K562 (cell line): Measurements from ENCODE around the gene PFAS. TPM values are rescaled to one million over a fixed set of nuclear protein-coding genes. Genes with fewer than 3 reads are reported as not detected.

Experiments used
- C11orf30 ChIP-seq: fragments of 450-650 bp; IDR thresholded peaks from 2 replicates; pipeline ENCODE4 v1.6.1; 2016; ENCODE audit warnings: low read depth, mild to moderate bottlenecking
- CEBPG ChIP-seq, 3 experiments: fragments of 200-800 bp in 1 of 3; sonication (Bioruptor generic) in 1 of 3; sonication (generic) in 1 of 3; formaldehyde crosslinking in 1 of 3; IDR thresholded peaks in 2 of 3; conservative IDR thresholded peaks in 1 of 3; 2 replicates each; pipeline versions ENCODE4 v1.6.1 to v1.8.0; 2016 to 2022; ENCODE audit warnings: missing compliant biosample characterization in 2 of 3, missing genetic modification characterization in 2 of 3, mild to moderate bottlenecking in 1 of 3, missing genetic modification reagents in 1 of 3
- CHAMP1 ChIP-seq: fragments of 450-650 bp; IDR thresholded peaks from 2 replicates; pipeline ENCODE4 v1.6.1; 2016; ENCODE audit warnings: mild to moderate bottlenecking
- ESRRA ChIP-seq: fragments of 450-650 bp; IDR thresholded peaks from 2 replicates; pipeline ENCODE4 v1.6.1; 2014; ENCODE audit warnings: low read depth, mild to moderate bottlenecking, moderate library complexity, borderline replicate concordance
- GTF3C2 ChIP-seq: IDR thresholded peaks from 3 replicates; pipeline ENCODE4 v1.6.1; 2011; ENCODE audit warnings: borderline replicate concordance, mild to moderate bottlenecking, moderate library complexity; ENCODE audit not compliant: insufficient read length; ENCODE audit errors: extremely low read depth
- HDAC1 ChIP-seq, 2 experiments: fragments of 450-650 bp; IDR thresholded peaks; 2 replicates each; pipeline ENCODE4 v1.6.1; 2016 to 2017; ENCODE audit warnings: inconsistent platforms in 1 of 2, mild to moderate bottlenecking in 1 of 2, moderate library complexity in 1 of 2
- HDAC8 ChIP-seq: fragments of 450-650 bp; IDR thresholded peaks from 2 replicates; pipeline ENCODE4 v1.6.1; 2016; ENCODE audit warnings: mild to moderate bottlenecking, missing genetic modification characterization, moderate library complexity, missing compliant biosample characterization
- HNRNPLL ChIP-seq: fragments of 200-400 bp; formaldehyde crosslinking; IDR thresholded peaks from 2 replicates; pipeline ENCODE4 v1.6.1; 2017; ENCODE audit warnings: low read length, low read depth, mild to moderate bottlenecking; ENCODE audit not compliant: poor library complexity, severe bottlenecking
- MAFF ChIP-seq: IDR thresholded peaks from 2 replicates; pipeline ENCODE4 v1.6.1; 2012; ENCODE audit warnings: low read length, improper control_type of control experiment
- MTA1 ChIP-seq: fragments of 450-650 bp; IDR thresholded peaks from 2 replicates; pipeline ENCODE4 v1.6.1; 2017; ENCODE audit warnings: borderline replicate concordance
- MYC ChIP-seq, 2 experiments: fragments of 250-450 bp in 1 of 2; sonication (Bioruptor Pico) in 1 of 2; IDR thresholded peaks; 2 replicates each; pipeline versions ENCODE4 v1.5.1 to v1.6.1; 2012 to 2021; ENCODE audit warnings: low read depth in 2 of 2, borderline replicate concordance in 1 of 2, improper control_type of control experiment in 1 of 2, low read length in 1 of 2, mild to moderate bottlenecking in 1 of 2, moderate library complexity in 1 of 2
- NRF1 ChIP-seq, 2 experiments: fragments of 450-650 bp; IDR thresholded peaks in 1 of 2; conservative IDR thresholded peaks in 1 of 2; 2 replicates each; pipeline ENCODE4 v1.6.1; 2014; ENCODE audit warnings: mild to moderate bottlenecking in 2 of 2
- TSC22D4 ChIP-seq: fragments of 450-650 bp; IDR thresholded peaks from 2 replicates; pipeline ENCODE4 v1.6.1; 2016; ENCODE audit warnings: missing genetic modification characterization, missing biosample characterization, control low read depth
- ZMIZ1 ChIP-seq, 2 experiments: fragments of 150-350 bp in 1 of 2; IDR thresholded peaks; 2 replicates each; pipeline ENCODE4 v1.6.1; 2012 to 2016; ENCODE audit warnings: low read depth in 2 of 2, low read length in 2 of 2, mild to moderate bottlenecking in 1 of 2, moderate library complexity in 1 of 2
- polyA plus RNA-seq, 8 experiments: library from polyadenylated mRNA; depleted of rRNA in 4 of 8; stranded (reverse) in 5 of 8; unstranded in 3 of 8; fragments of >200 nt; fragmentation: Nextera tagmentation in 2 of 8; fragmentation: Illumina TruSeq in 1 of 8; extraction: Ambion mirVana in 2 of 8; extraction: Trizol in 1 of 8; gene quantifications; 2 replicates each; pipeline versions ENCODE4 v1.2.1 to v1.2.3, GENCODE V29; 2011 to 2014; ENCODE audit warnings: inconsistent platforms in 1 of 8, missing spikeins in 1 of 8
- total RNA-seq, 7 experiments: library from RNA; depleted of rRNA in 6 of 7; stranded (reverse); fragments of >200 nt in 6 of 7; fragmentation: Illumina TruSeq in 2 of 7; extraction: Trizol in 2 of 7; gene quantifications; 2 replicates each; pipeline versions ENCODE4 v1.2.1 to v1.2.3, GENCODE V29; 2011 to 2021; ENCODE audit warnings: low replicate concordance in 1 of 7

PFAS gene
- total and polyA plus RNA-seq, 9 of the 15 experiments (the other 6 are each of a cell fraction or from before 2014, with no cell fraction given): 11.6 to 131 (median 43.9) TPM

GRCh38 chr17:8220783-8221662 lies 28.1 kb upstream of the PFAS start (continued):
- TF ChIP-seq ZMIZ1 (IDR thresholded peaks at IDR 0.05; ENCODE audit: low read depth in 2 of 2, low read length in 2 of 2) (no peak), C11orf30 (peak; percentile 44; the same call in 1 of the 2 replicates), MTA1 (peak; percentile 51; the same call in 1 of the 2 replicates), HDAC1 (IDR thresholded peaks at IDR 0.05) (peak in 1 of 2 experiments; percentile 81; a peak in 2 of 4 replicates), ESRRA (peak; percentile 77), HDAC8 (tag) (no peak), GTF3C2 (peak; percentile 93), NRF1 (conservative IDR thresholded peaks at IDR 0.05 in 1 of 2, IDR thresholded peaks at IDR 0.05 in 1 of 2) (peak in 1 of 2 experiments; percentile 4; a peak in 1 of 4 replicates), HNRNPLL (peak; percentile 43), CHAMP1 (peak; percentile 37; the same call in 1 of the 2 replicates), TSC22D4 (tag) (no peak), CEBPG (CRISPR knock-in tag; IDR thresholded peaks at IDR 0.05) (peak; percentile 41; the same call in 1 of the 2 replicates), CEBPG (tag; conservative IDR thresholded peaks at IDR 0.05 in 1 of 2, IDR thresholded peaks at IDR 0.05 in 1 of 2) (peak; percentile 54 to 55; a peak in 3 of 4 replicates), MYC (IDR thresholded peaks at IDR 0.05; ENCODE audit: low read depth, low read length) (peak; percentile 69), MYC (CRISPR knock-in tag; IDR thresholded peaks at IDR 0.05; ENCODE audit: borderline replicate concordance, low read depth) (no peak), MAFF (0 out of 2 replicates have a peak, but pooled peaks have one; percentile 5)
